Mononuclear cell (primary cell): ENCODE results near the gene PAGE4. TPM values are rescaled to one million over a fixed set of nuclear protein-coding genes. Genes with fewer than 3 reads are reported as not detected.

Source experiments
- total RNA-seq: library from RNA; depleted of rRNA; stranded (reverse); fragments of >200 nt; gene quantifications from one replicate; pipeline ENCODE4 v1.2.3, GENCODE V29; 2012

The PAGE4 gene
- total RNA-seq, 1 donor = not detected

Other genes starting within 250 kb of the PAGE4 start
- not detected for gene GAGE12H, start 249.4 kb upstream of the PAGE4 start, total RNA-seq
- not detected for gene GAGE2A, start 239.8 kb upstream of the PAGE4 start, total RNA-seq
- gene GAGE1, start 230.3 kb upstream of the PAGE4 start, total RNA-seq = 0.10 TPM
- not detected for gene PAGE1, start 133.3 kb upstream of the PAGE4 start, total RNA-seq
- gene USP27X, start 50.2 kb downstream of the PAGE4 start, total RNA-seq = 2.8 TPM
- gene CLCN5, start 93.3 kb downstream of the PAGE4 start, total RNA-seq = 2.5 TPM